GM23248 (cell line): ENCODE measurements around the gene CASKIN1. TPM values are rescaled to one million over a fixed set of nuclear protein-coding genes. Genes with fewer than 3 reads are reported as not detected.

Experiments
- DNase-seq: peaks from one replicate; pipeline ENCODE4 v3.0.0-alpha.2; 2015
- H2AFZ ChIP-seq: fragments of 200-600 bp; sonication (generic); 2 replicates; pipeline ENCODE4 v1.6.1; 2016; ENCODE audit warnings: antibody characterized with exemption
- H3F3A ChIP-seq: fragments of 200-600 bp; sonication (generic); 2 replicates; pipeline ENCODE4 v1.6.1; 2016; ENCODE audit warnings: mild to moderate bottlenecking, antibody characterized with exemption, mixed run types; ENCODE audit not compliant: insufficient read depth
- H3K27ac ChIP-seq: fragments of 200-600 bp; sonication (generic); 2 replicates; pipeline ENCODE4 v1.5.1; 2016; ENCODE audit warnings: mild to moderate bottlenecking
- H3K27me3 ChIP-seq: fragments of 200-600 bp; sonication (generic); replicated peaks from 2 replicates; pipeline ENCODE4 v1.6.1; 2016; ENCODE audit warnings: mild to moderate bottlenecking; ENCODE audit not compliant: insufficient read depth
- H3K36me3 ChIP-seq: fragments of 200-600 bp; sonication (generic); 2 replicates; pipeline ENCODE4 v1.6.1; 2016; ENCODE audit warnings: low read depth, mild to moderate bottlenecking
- H3K4me1 ChIP-seq: fragments of 200-600 bp; sonication (generic); 2 replicates; pipeline ENCODE4 v1.6.1; 2016; ENCODE audit warnings: mild to moderate bottlenecking; ENCODE audit not compliant: insufficient read depth
- H3K4me2 ChIP-seq: fragments of 200-600 bp; sonication (generic); one replicate; pipeline ENCODE4 v1.6.1; 2016; ENCODE audit warnings: mild to moderate bottlenecking; ENCODE audit not compliant: unreplicated experiment
- H3K4me3 ChIP-seq: fragments of 200-600 bp; sonication (generic); 2 replicates; pipeline ENCODE4 v1.5.1; 2016; ENCODE audit warnings: mild to moderate bottlenecking
- H3K79me2 ChIP-seq: fragments of 200-600 bp; sonication (generic); 2 replicates; pipeline ENCODE4 v1.6.1; 2016; ENCODE audit warnings: mild to moderate bottlenecking; ENCODE audit not compliant: insufficient read depth
- H3K9ac ChIP-seq: fragments of 200-600 bp; sonication (generic); 2 replicates; pipeline ENCODE4 v1.6.1; 2016; ENCODE audit warnings: mild to moderate bottlenecking
- H3K9me2 ChIP-seq: fragments of 200-600 bp; sonication (generic); 2 replicates; pipeline ENCODE4 v1.6.1; 2016; ENCODE audit warnings: mixed run types, mild to moderate bottlenecking, moderate library complexity; ENCODE audit not compliant: insufficient read depth
- H3K9me3 ChIP-seq: fragments of 200-600 bp; sonication (generic); one replicate; pipeline ENCODE4 v1.6.1; 2017; ENCODE audit warnings: low read depth
- H4K20me1 ChIP-seq: fragments of 200-600 bp; sonication (generic); 2 replicates; pipeline ENCODE4 v1.6.0; 2016; ENCODE audit not compliant: insufficient read depth
- EZH2 ChIP-seq: fragments of 200-600 bp; sonication (generic); IDR thresholded peaks from 2 replicates; pipeline ENCODE4 v1.6.1; 2018; ENCODE audit warnings: antibody characterized with exemption, mild to moderate bottlenecking; ENCODE audit not compliant: insufficient read depth, poor library complexity, severe bottlenecking
- EZH2phosphoT487 ChIP-seq: fragments of 200-600 bp; sonication (generic); IDR thresholded peaks from 2 replicates; pipeline ENCODE4 v1.6.1; 2018; ENCODE audit warnings: antibody characterized with exemption, moderate library complexity, mild to moderate bottlenecking, low read depth; ENCODE audit not compliant: insufficient read depth
- WGBS, 2 experiments: methylation state at CpG; one replicate each; pipeline ENCODE4 v1.1.6; 2015 to 2017; ENCODE audit warnings: low lambda C conversion rate in 2 of 2, low coverage in 1 of 2; ENCODE audit errors: missing lambda C conversion rate in 2 of 2; 5-methylcytosine and 5-hydroxymethylcytosine counted together
- in situ Hi-C: fragments of 300-500 bp; cut with MboI; formaldehyde crosslinking; loops from 2 replicates; pipeline ENCODE4 v1.15.0; 2020
- polyA plus RNA-seq: library from polyadenylated mRNA; unstranded; fragments of >200 nt; fragmentation: Nextera tagmentation; extraction: Ambion mirVana; gene quantifications from 2 replicates; pipeline ENCODE4 v1.2.1, GENCODE V29; 2016
- total RNA-seq: library from RNA; depleted of rRNA; stranded (reverse); fragments of >200 nt; shearing (Covaris generic); gene quantifications from 2 replicates; pipeline ENCODE4 v1.2.3, GENCODE V29; 2014

Gene CASKIN1
- total and polyA plus RNA-seq, 2 experiments from 2014 or later, result not detected

DNA sequence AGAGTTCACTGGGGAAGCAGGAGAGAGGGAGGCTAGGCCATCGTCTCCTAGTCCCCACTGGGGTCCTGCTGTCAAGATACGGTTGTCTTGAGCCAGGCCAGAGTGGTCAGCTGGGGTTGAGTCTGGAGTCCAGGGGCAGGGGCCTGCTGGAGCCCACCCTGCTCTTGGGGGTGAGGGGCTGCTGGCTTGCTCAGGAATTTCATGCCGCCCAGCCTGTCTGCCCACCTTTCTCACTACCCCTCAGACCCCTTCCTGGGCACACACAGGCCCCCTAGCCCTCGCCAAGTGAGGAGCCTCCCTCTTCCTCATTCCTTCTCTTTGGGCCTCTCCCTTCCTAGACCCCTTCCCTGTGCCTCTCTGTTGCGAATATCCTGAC lies 39.6 kb downstream of the CASKIN1 start:
- H3K79me2 ChIP-seq, result peaks cover 82% of the 10 kb centered on the region
- H3K27ac ChIP-seq, result peak overlapping the region; percentile 52
- H3K4me2 ChIP-seq, result peak overlapping the region; percentile 96
- H2AFZ ChIP-seq, result no peak overlapping the region
- 39 to 48% methylated on average over 4 to 5 of the region's 5 CpGs for WGBS, 2 experiments
- no peaks in the 10 kb centered on the region for H3K9me3 ChIP-seq
- peaks cover 47% of the 10 kb centered on the region for H3K4me1 ChIP-seq
- in situ Hi-C loops, result no loop called here
- DNase-seq, result no peak
- H3K9ac ChIP-seq, result peak overlapping the region; percentile 89
- TF ChIP-seq EZH2, result no peak
- no peak for TF ChIP-seq EZH2phosphoT487
- peaks cover 27% of the 10 kb centered on the region for H3F3A ChIP-seq
- H3K36me3 ChIP-seq, result peaks cover 6% of the 10 kb centered on the region; the same call in 1 of the 2 replicates
- H3K27me3 ChIP-seq, result no peaks in the 10 kb centered on the region
- peak overlapping the region; percentile 96 for H3K4me3 ChIP-seq
- no peaks in the 10 kb centered on the region for H3K9me2 ChIP-seq
- H4K20me1 ChIP-seq, result peaks cover 19% of the 10 kb centered on the region; the same call in 1 of the 2 replicates

DNA sequence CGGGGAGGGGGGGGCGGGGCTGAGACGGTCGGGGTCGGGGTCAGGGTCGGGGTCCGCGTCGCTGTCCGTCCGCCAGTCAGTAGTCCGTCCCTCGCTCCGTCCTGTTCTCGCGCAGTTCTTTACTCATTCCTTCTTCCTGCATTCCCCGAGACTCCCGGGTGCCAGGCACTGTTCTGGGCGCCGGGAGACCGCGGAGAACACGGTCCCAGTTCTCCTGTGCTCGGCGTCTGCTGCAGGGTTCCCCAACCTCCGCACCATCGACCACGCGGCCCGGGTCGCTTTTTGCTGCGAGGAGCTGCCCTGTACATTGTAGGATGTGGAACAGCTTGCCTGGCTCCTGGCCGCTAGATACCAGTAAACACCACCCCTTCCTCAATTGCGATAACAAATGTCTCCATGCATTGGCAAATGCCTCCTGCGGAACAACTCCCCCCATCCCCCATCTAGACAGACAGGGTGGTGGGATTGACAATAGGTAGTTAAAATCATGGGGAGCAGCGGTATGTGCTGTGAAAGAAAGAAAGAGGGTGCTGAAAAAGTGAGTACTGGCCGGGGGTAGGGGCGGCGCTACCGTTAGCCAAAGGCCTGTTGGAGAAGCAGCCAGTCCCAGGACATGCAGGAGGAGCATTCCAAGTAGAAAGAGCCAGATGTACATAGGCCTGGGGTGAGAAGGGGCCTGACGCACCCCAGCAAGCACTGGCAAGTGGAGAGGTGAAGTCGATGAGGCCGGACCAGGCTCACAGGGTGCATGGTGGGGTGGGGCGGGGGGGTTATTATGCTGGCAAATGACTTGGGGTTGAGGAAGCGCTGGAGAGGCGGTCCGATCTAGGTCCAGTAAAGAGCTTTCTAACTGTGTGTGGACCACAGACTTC lies 40.2 kb downstream of the CASKIN1 start:
- H3K27me3 ChIP-seq, result no peaks in the 10 kb centered on the region
- H3K9me3 ChIP-seq, result no peaks in the 10 kb centered on the region
- H4K20me1 ChIP-seq, result peaks cover 25% of the 10 kb centered on the region; the same call in 1 of the 2 replicates
- 2 to 3% methylated on average over 29 to 44 of the region's 47 CpGs for WGBS, 2 experiments
- H2AFZ ChIP-seq, result 0 out of 2 replicates have a peak overlapping the region, but pooled peaks have one; percentile 10
- peaks cover 44% of the 10 kb centered on the region for H3K4me1 ChIP-seq
- peak overlapping the region; percentile 67 for H3K27ac ChIP-seq
- in situ Hi-C loops, result no loop called here
- H3F3A ChIP-seq, result peaks cover 33% of the 10 kb centered on the region
- no peaks in the 10 kb centered on the region for H3K9me2 ChIP-seq
- peak overlapping the region; percentile 96 for H3K4me2 ChIP-seq
- peak overlapping the region; percentile 89 for H3K9ac ChIP-seq
- peaks cover 80% of the 10 kb centered on the region for H3K79me2 ChIP-seq
- H3K36me3 ChIP-seq, result peaks cover 8% of the 10 kb centered on the region; the same call in 1 of the 2 replicates
- peak; percentile 84 for DNase-seq
- H3K4me3 ChIP-seq, result peak overlapping the region; percentile 96
- TF ChIP-seq EZH2 (no peak), EZH2phosphoT487 (no peak)

DNA sequence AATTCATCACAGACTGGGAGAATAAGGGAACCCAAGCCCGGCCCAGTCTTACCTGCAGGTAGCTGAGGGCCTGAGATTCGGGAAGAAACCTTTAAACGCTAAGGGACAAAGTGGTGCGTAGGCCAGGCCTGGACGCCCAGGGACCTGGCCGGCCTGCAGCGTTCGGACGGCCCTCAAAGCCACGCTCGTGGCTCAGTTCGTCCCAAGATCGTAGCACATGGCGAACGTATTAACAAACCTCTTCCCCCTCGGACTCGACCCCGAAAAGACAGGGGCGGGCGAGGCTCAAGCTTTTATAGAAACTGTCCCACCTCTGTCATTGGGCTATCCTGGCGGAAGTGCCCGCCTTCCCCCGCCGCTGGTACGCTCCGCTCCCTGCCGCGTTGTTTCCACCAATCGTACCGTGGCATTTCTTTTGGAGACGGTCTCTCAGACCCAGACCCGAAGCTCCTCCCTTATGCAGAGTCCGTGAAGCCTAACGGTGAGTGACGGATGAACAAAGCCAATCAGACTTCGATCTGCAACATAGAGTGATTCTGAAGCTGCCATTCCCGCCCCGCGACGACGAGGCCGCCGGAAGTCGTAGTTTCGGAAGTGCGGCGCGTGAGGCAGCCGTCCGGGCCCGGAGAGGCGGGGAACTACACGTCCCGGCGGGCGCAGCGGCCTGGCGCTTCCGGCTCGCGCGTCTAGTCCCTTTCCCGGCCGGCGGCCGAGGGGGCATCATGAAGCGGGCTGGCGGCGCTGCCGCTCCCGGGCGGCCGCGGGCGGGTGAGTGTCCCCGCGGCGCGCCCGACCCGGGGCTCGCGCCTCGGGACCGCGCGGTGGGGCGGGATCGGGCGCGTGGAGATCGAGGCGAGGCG lies 41.1 kb downstream of the CASKIN1 start, which contains the start of gene TRAF7:
TSS of gene TRAF7 (plus strand) at position 692 of the 860 bp plus-strand sequence. CDS start 8,139 bp downstream, outside the sequence.
- Histone ChIP-seq H3K4me2 (peak within 1 kb of the TSS; percentile 96), H3K9me2 (no peaks in the 10 kb centered on the region), H3K27me3 (no peaks in the 10 kb centered on the region), H3K79me2 (peaks cover 86% of the 10 kb centered on the region), H3K9ac (peak within 1 kb of the TSS; percentile 95), H3K4me1 (peaks cover 40% of the 10 kb centered on the region), H3F3A (peaks cover 42% of the 10 kb centered on the region), H3K9me3 (no peaks in the 10 kb centered on the region), H3K27ac (peak within 1 kb of the TSS; percentile 67), H4K20me1 (peaks cover 25% of the 10 kb centered on the region; the same call in 1 of the 2 replicates), H3K4me3 (peak within 1 kb of the TSS; percentile 99), H3K36me3 (peaks cover 8% of the 10 kb centered on the region; the same call in 1 of the 2 replicates), H2AFZ (0 out of 2 replicates have a peak within 1 kb of the TSS, but pooled peaks have one; percentile 10)
- in situ Hi-C loops, result no loop called here
- peak; percentile 100 for DNase-seq
- no peak for TF ChIP-seq EZH2
- TF ChIP-seq EZH2phosphoT487, result no peak
- WGBS, 2 experiments, result 1% methylated on average over 64 to 80 of the region's 94 CpGs
